Tibial artery (tissue), 4 donors: ENCODE data around the gene ENO1.

Experiments
- DNase-seq, 2 donors: peaks; one replicate each; pipeline ENCODE4 v3.0.0-alpha.2; 2019
- H3K27ac ChIP-seq, 2 donors: fragments of 200-600 bp; sonication (generic) in 1 of 2; 1 replicate in 1 of 2; 2 replicates in 1 of 2; pipeline ENCODE4 v1.5.1; 2018 to 2019; ENCODE audit warnings: mild to moderate bottlenecking in 1 of 2
- H3K27me3 ChIP-seq, 2 donors: fragments of 200-600 bp; sonication (generic) in 1 of 2; one replicate each; pipeline versions ENCODE4 v1.5.1 to v1.6.0; 2016 to 2019
- H3K36me3 ChIP-seq, 3 donors: fragments of 200-600 bp; sonication (generic) in 2 of 3; one replicate each; pipeline ENCODE4 v1.5.1; 2016 to 2019; ENCODE audit warnings: mild to moderate bottlenecking in 2 of 3
- H3K4me1 ChIP-seq, 4 donors: fragments of 200-600 bp; sonication (generic) in 2 of 4; 1 replicate in 3 of 4; 2 replicates in 1 of 4; pipeline ENCODE4 v1.5.1; 2016 to 2019
- H3K4me3 ChIP-seq, 2 donors: fragments of 200-600 bp; sonication (generic) in 1 of 2; 1 replicate in 1 of 2; 2 replicates in 1 of 2; pipeline ENCODE4 v1.5.1; 2018 to 2019; ENCODE audit warnings: mild to moderate bottlenecking in 2 of 2
- H3K9me3 ChIP-seq, 3 donors: fragments of 200-600 bp; sonication (generic) in 1 of 3; one replicate each; pipeline ENCODE4 v1.5.1; 2016 to 2019
- intact Hi-C: fragments of 100-400 bp; cut with DNase I; formaldehyde crosslinking; loops from one replicate; pipeline ENCODE4 v1.15.0; 2023; ENCODE audit warnings: low total_unique reads
- TF ChIP-seq, protein P1 (sequence below), 2 experiments: fragments of 200-600 bp in 1 of 2; fragments of 450-650 bp in 1 of 2; IDR thresholded peaks; one replicate each; pipeline ENCODE4 v1.5.1; 2017 to 2019; ENCODE audit warnings: antibody characterized with exemption in 2 of 2, mild to moderate bottlenecking in 1 of 2, moderate library complexity in 1 of 2

Gene ENO1

DNA sequence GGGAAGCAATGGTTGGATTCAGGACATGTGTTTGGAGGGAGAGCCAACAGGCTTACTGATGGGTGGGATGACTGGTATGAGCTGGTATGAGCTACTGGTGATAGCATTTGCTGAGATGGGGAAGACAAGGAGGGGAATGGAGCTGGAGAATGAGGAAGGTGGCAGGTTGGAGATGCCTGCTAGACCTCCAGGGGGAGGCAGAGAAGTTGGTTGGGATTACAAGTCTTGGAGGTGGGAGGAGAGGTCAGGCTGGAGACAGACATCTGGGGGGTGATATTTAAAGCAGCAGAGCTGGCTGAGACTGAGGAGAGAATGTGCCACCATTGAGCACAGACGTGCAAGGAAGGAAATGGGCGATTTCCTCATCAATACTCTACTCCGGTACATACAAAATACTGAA lies 31.8 kb upstream of the ENO1 start:
- H3K27me3 ChIP-seq, result no peaks in the 10 kb centered on the region
- TF ChIP-seq, protein P1, sequence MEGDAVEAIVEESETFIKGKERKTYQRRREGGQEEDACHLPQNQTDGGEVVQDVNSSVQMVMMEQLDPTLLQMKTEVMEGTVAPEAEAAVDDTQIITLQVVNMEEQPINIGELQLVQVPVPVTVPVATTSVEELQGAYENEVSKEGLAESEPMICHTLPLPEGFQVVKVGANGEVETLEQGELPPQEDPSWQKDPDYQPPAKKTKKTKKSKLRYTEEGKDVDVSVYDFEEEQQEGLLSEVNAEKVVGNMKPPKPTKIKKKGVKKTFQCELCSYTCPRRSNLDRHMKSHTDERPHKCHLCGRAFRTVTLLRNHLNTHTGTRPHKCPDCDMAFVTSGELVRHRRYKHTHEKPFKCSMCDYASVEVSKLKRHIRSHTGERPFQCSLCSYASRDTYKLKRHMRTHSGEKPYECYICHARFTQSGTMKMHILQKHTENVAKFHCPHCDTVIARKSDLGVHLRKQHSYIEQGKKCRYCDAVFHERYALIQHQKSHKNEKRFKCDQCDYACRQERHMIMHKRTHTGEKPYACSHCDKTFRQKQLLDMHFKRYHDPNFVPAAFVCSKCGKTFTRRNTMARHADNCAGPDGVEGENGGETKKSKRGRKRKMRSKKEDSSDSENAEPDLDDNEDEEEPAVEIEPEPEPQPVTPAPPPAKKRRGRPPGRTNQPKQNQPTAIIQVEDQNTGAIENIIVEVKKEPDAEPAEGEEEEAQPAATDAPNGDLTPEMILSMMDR (IDR thresholded peaks at IDR 0.05), result no peak
- no peaks in the 10 kb centered on the region for H3K36me3 ChIP-seq
- H3K27ac ChIP-seq, result no peak overlapping the region
- H3K9me3 ChIP-seq, result no peaks in the 10 kb centered on the region
- no peak overlapping the region for H3K4me3 ChIP-seq
- DNase-seq, result no peak
- peaks cover 0 to 16% (median 10%) of the 10 kb centered on the region in 4 donors for H3K4me1 ChIP-seq
- intact Hi-C loops, result no loop called here

DNA sequence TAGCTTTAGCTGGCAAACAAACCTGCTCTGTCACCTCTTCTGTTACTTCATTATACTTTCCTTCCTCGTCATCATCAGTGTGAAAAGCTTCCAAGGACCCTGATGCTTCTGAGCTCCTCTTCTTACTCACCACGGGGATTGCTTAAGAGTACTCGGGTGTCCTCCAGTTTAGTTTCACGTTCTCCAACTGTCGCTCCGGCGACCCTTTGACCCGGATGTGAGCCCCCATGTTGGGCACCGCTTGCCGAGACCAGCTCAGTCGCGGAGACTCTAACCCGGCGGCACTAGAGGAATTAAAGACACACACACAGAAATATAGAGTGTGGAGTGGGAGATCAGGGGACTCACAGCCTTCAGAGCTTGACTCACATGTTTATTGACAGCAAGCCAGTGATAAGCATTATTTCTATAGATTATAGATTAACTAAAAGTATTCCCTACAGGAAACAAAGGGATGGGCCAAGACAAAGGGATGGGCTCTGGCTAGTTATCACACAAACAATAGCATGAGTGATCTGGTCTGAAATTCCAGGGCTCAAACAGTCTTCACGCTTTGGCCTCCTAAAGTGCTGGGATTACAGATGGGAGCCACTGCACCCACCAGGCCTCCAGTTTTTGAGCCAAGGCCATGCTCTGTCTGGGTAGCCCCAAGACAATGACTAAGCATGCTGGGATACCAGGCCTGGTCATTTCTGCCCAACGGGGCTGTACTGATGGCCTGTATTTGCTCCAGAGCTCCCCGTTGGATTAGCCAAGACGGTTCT lies 30.1 kb upstream of the ENO1 start:
- no peaks in the 10 kb centered on the region for H3K27me3 ChIP-seq
- TF ChIP-seq, protein P1 (IDR thresholded peaks at IDR 0.05), result no peak
- peak overlapping the region in 1 of 2 donors; percentile 57 for H3K27ac ChIP-seq
- H3K36me3 ChIP-seq, result no peaks in the 10 kb centered on the region
- intact Hi-C loops, result no loop called here
- H3K9me3 ChIP-seq, result no peaks in the 10 kb centered on the region
- H3K4me3 ChIP-seq, result no peak overlapping the region
- DNase-seq, result no peak
- peaks cover 0 to 34% (median 27%) of the 10 kb centered on the region in 4 donors for H3K4me1 ChIP-seq

DNA sequence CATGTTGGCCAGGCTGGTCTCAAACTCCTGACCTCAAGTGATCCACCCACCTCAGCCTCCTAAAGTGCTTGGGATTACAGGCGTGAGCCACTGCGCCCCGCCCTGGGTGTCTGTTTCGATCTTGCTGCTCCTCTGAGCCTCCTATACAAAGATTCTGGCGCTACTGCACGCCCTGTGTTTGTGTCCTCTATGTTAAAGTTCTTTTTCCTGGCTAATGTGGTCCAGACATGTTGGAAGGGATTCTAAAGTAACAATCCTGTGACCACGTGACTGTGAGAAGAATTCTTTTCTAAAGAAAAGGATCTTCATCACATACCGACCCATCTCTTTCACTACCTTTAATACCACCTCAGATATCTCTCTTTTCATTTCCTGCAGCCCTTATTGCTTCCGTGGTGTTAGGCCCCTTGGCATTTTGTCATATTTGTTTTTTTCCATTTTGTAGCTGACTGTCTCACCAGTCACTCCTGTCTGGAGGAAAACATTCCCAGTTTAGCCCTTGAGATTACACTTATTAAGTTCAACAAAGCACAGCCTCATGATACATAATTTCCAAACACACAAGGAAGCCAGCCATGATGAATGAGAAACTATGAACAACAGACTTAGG lies 27.2 kb upstream of the ENO1 start:
- TF ChIP-seq, protein P1 (IDR thresholded peaks at IDR 0.05), result no peak
- H3K27me3 ChIP-seq, result no peaks in the 10 kb centered on the region
- H3K27ac ChIP-seq, result peak overlapping the region; percentile 76 to 79
- DNase-seq, result no peak
- intact Hi-C loops, result no loop called here
- peaks cover 0 to 59% (median 35%) of the 10 kb centered on the region in 4 donors for H3K4me1 ChIP-seq
- no peak overlapping the region for H3K4me3 ChIP-seq
- no peaks in the 10 kb centered on the region for H3K36me3 ChIP-seq
- H3K9me3 ChIP-seq, result no peaks in the 10 kb centered on the region

DNA sequence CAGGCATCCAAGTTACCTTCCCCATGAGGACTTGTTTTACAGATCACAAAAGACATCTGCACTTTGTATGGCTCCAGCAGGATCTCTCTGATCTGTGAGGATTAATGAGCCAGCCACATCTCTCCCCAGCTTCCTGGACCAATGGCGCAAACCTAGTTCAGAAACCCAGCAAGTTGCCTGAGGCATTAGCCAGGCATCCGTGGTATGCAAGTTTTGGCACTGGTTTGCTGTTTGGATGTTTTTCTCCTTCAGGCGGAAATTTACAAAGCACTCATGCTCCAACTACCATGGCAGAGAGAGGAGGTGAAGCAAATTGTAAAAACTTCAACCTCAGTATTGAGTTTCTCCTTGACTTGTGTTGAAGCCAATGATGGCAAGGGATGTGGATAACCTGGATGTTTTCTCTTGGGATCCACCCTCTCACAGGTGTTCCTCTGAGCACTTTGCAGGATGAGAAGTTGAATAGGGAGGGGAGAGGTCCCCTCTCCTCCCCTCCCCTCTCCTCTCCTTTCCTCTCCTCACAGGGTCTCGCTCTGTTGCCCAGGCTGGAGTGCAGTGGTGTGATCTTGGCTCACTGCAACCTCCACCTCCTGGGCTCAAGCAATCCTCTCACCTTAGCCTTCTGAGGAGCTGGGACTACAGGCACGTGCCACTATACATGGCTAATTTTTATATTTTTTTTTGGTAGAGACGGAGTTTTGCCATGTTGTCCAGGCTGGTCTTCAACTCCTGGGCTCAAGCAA lies 25.6 kb upstream of the ENO1 start:
- Histone ChIP-seq H3K4me1 (peaks cover 0 to 71% (median 37%) of the 10 kb centered on the region in 4 donors), H3K27ac (peak overlapping the region; percentile 76 to 79)

DNA sequence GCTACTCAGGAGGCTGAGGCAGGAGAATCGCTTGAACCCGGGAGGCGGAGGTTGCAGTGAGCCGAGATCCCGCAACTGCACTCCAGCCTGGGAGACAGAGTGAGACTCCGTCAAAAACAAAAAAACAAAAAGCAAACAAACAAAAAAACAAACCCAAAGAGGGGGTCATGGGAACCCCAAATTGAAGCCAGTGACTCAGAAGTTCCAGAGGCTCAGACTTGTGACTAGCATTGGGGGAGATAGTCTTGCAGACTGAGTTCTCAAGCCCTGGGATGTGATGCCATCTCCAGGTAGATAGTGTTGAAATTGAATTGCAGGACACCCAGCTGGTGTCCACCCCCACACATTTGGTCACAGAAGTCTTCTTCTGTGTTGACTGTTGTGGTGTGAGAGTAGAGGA lies 24.9 kb upstream of the ENO1 start:
- Histone ChIP-seq H3K27me3 (no peaks in the 10 kb centered on the region), H3K27ac (peak overlapping the region; percentile 76 to 79)

More for the DNA sequence above, 25.6 kb upstream of the ENO1 start:
- no peaks in the 10 kb centered on the region for H3K27me3 ChIP-seq
- H3K36me3 ChIP-seq, result no peaks in the 10 kb centered on the region
- no peak overlapping the region for H3K4me3 ChIP-seq
- intact Hi-C loops, result no loop called here
- DNase-seq, result peak; percentile 76 to 87
- H3K9me3 ChIP-seq, result no peaks in the 10 kb centered on the region
- TF ChIP-seq, protein P1 (IDR thresholded peaks at IDR 0.05), result peak in 1 of 2 experiments; percentile 17

More for the DNA sequence above, 24.9 kb upstream of the ENO1 start:
- no peak overlapping the region for H3K4me3 ChIP-seq
- no peak for DNase-seq
- TF ChIP-seq, protein P1 (IDR thresholded peaks at IDR 0.05), result no peak
- H3K36me3 ChIP-seq, result no peaks in the 10 kb centered on the region
- no peaks in the 10 kb centered on the region for H3K9me3 ChIP-seq
- intact Hi-C loops, result no loop called here
- peaks cover 0 to 71% (median 37%) of the 10 kb centered on the region in 4 donors for H3K4me1 ChIP-seq
